Adipocyte (in vitro differentiated cells): ENCODE measurements around the gene RITA1.
A peak's percentile ranks its signal among the peaks of the same experiment; 100 is the strongest.

Source experiments
- DNase-seq: peaks from one replicate; pipeline ENCODE4 v3.0.0-alpha.2; 2015; ENCODE audit warnings: low read depth
- H3K27me3 ChIP-seq: replicated peaks from 2 replicates; pipeline ENCODE4 v1.7.0; 2013; ENCODE audit warnings: mild to moderate bottlenecking, low read length, moderate library complexity; ENCODE audit not compliant: control insufficient read depth, insufficient read depth
- H3K36me3 ChIP-seq: 2 replicates; pipeline ENCODE4 v1.7.0; 2013; ENCODE audit warnings: low read length, mild to moderate bottlenecking, moderate library complexity; ENCODE audit not compliant: control insufficient read depth, insufficient read depth, severe bottlenecking
- H3K4me1 ChIP-seq: 2 replicates; pipeline ENCODE4 v1.7.0; 2013; ENCODE audit warnings: mild to moderate bottlenecking, low read length, moderate library complexity; ENCODE audit not compliant: control insufficient read depth, insufficient read depth
- H3K4me3 ChIP-seq: 2 replicates; pipeline ENCODE4 v1.7.0; 2013; ENCODE audit warnings: mild to moderate bottlenecking, low read length, moderate library complexity
- H3K9ac ChIP-seq: 2 replicates; pipeline ENCODE4 v1.7.0; 2013; ENCODE audit warnings: mild to moderate bottlenecking, low read length, moderate library complexity
- H3K9me3 ChIP-seq: 2 replicates; pipeline ENCODE4 v1.7.0; 2013; ENCODE audit warnings: mild to moderate bottlenecking, low read length, moderate library complexity; ENCODE audit not compliant: control insufficient read depth

RITA1 gene

GRCh38 chr12:113226696-113227568 is 41.4 kb downstream of the RITA1 start:
- Histone ChIP-seq H3K4me3 (no peak overlapping the region), H3K9me3 (no peaks in the 10 kb centered on the region), H3K36me3 (peaks cover 13% of the 10 kb centered on the region), H3K9ac (no peak overlapping the region), H3K4me1 (peaks cover 37% of the 10 kb centered on the region), H3K27me3 (no peaks in the 10 kb centered on the region)
- no peak for DNase-seq

- Histone ChIP-seq H3K4me3 (no peak overlapping the region), H3K36me3 (peaks cover 19% of the 10 kb centered on the region), H3K9ac (no peak overlapping the region), H3K4me1 (peaks cover 34% of the 10 kb centered on the region), H3K9me3 (no peaks in the 10 kb centered on the region), H3K27me3 (no peaks in the 10 kb centered on the region)
- no peak for DNase-seq
Observed at GRCh38 chr12:113227686-113228391, 42.3 kb downstream of the RITA1 start.

GRCh38 chr12:113228394-113229028 is 43.0 kb downstream of the RITA1 start:
- Histone ChIP-seq H3K36me3 (peaks cover 19% of the 10 kb centered on the region), H3K4me1 (peaks cover 33% of the 10 kb centered on the region), H3K9me3 (no peaks in the 10 kb centered on the region), H3K9ac (peak overlapping the region; percentile 54), H3K27me3 (no peaks in the 10 kb centered on the region), H3K4me3 (no peak overlapping the region)
- no peak for DNase-seq

GRCh38 chr12:113230315-113231234 is 45.1 kb downstream of the RITA1 start:
- Histone ChIP-seq H3K9me3 (no peaks in the 10 kb centered on the region), H3K9ac (no peak overlapping the region), H3K36me3 (peaks cover 19% of the 10 kb centered on the region), H3K4me1 (peaks cover 27% of the 10 kb centered on the region), H3K27me3 (no peaks in the 10 kb centered on the region), H3K4me3 (no peak overlapping the region)
- DNase-seq: no peak

GRCh38 chr12:113231235-113232088 is 45.9 kb downstream of the RITA1 start:
- no peaks in the 10 kb centered on the region for H3K9me3 ChIP-seq
- no peak for DNase-seq

GRCh38 chr12:113232089-113232839 is 46.7 kb downstream of the RITA1 start:
- Histone ChIP-seq H3K9ac (no peak overlapping the region), H3K4me1 (peaks cover 36% of the 10 kb centered on the region), H3K36me3 (peaks cover 19% of the 10 kb centered on the region), H3K9me3 (no peaks in the 10 kb centered on the region), H3K4me3 (no peak overlapping the region), H3K27me3 (no peaks in the 10 kb centered on the region)
- DNase-seq: no peak

More at GRCh38 chr12:113231235-113232088, 45.9 kb downstream of the RITA1 start:
- Histone ChIP-seq H3K36me3 (peaks cover 19% of the 10 kb centered on the region), H3K4me1 (peaks cover 30% of the 10 kb centered on the region), H3K4me3 (no peak overlapping the region), H3K9ac (no peak overlapping the region), H3K27me3 (no peaks in the 10 kb centered on the region)

- Histone ChIP-seq H3K27me3 (no peaks in the 10 kb centered on the region), H3K9me3 (no peaks in the 10 kb centered on the region), H3K4me1 (peaks cover 31% of the 10 kb centered on the region), H3K36me3 (peaks cover 19% of the 10 kb centered on the region), H3K9ac (peak overlapping the region; percentile 16), H3K4me3 (no peak overlapping the region)
- DNase-seq: no peak
Observed at GRCh38 chr12:113232840-113233585, 47.5 kb downstream of the RITA1 start.

- H3K27me3 ChIP-seq: no peaks in the 10 kb centered on the region
- no peak overlapping the region for H3K4me3 ChIP-seq
- H3K4me1 ChIP-seq: peaks cover 26% of the 10 kb centered on the region
- peaks cover 19% of the 10 kb centered on the region for H3K36me3 ChIP-seq
- no peaks in the 10 kb centered on the region for H3K9me3 ChIP-seq
- DNase-seq: no peak
- H3K9ac ChIP-seq: no peak overlapping the region
Observed at GRCh38 chr12:113233967-113234366, 48.4 kb downstream of the RITA1 start.

- Histone ChIP-seq H3K9ac (no peak overlapping the region), H3K9me3 (no peaks in the 10 kb centered on the region), H3K27me3 (no peaks in the 10 kb centered on the region), H3K36me3 (peaks cover 19% of the 10 kb centered on the region), H3K4me3 (no peak overlapping the region), H3K4me1 (peaks cover 28% of the 10 kb centered on the region)
- no peak for DNase-seq
Observed at GRCh38 chr12:113234483-113234882, 49.0 kb downstream of the RITA1 start.
